Esophagus squamous epithelium (tissue), 4 donors: ENCODE measurements around the gene IGF2BP3.

Experiments
- POLR2A ChIP-seq, 4 donors: fragments of 450-650 bp; IDR thresholded peaks; one replicate each; pipeline ENCODE4 v1.6.1; 2017; ENCODE audit warnings: antibody characterized with exemption in 4 of 4, mild to moderate bottlenecking in 4 of 4, moderate library complexity in 3 of 4
- TF ChIP-seq, protein P1 (sequence below), 6 experiments: fragments of 450-650 bp in 4 of 6; fragments of 200-600 bp in 2 of 6; sonication (generic) in 2 of 6; IDR thresholded peaks; one replicate each; pipeline ENCODE4 v1.5.1; 2016 to 2019; ENCODE audit warnings: antibody characterized with exemption in 6 of 6, mild to moderate bottlenecking in 4 of 6, moderate library complexity in 4 of 6

DNA sequence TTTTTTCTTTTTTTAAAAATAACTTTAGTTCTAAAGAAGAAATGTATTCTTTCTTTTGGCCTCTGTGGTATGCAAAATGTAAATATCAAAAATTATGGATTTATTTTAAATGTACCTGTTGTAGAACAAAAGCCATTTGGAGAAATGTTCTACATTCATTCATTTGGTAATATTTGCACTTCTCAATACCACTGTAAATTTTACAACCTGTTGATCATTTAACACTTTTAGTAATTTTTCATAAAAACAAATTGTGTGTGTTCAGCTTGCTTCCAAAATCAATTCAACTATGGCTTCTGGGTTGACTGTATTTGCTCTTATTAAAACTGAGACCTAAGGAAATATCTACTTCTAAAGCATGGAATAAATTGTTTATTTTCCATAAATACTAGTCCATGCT is 2.3 kb upstream of the IGF2BP3 start:
- TF ChIP-seq, protein P1, sequence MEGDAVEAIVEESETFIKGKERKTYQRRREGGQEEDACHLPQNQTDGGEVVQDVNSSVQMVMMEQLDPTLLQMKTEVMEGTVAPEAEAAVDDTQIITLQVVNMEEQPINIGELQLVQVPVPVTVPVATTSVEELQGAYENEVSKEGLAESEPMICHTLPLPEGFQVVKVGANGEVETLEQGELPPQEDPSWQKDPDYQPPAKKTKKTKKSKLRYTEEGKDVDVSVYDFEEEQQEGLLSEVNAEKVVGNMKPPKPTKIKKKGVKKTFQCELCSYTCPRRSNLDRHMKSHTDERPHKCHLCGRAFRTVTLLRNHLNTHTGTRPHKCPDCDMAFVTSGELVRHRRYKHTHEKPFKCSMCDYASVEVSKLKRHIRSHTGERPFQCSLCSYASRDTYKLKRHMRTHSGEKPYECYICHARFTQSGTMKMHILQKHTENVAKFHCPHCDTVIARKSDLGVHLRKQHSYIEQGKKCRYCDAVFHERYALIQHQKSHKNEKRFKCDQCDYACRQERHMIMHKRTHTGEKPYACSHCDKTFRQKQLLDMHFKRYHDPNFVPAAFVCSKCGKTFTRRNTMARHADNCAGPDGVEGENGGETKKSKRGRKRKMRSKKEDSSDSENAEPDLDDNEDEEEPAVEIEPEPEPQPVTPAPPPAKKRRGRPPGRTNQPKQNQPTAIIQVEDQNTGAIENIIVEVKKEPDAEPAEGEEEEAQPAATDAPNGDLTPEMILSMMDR (IDR thresholded peaks at IDR 0.05) = no peak
- no peak for TF ChIP-seq POLR2A (IDR thresholded peaks at IDR 0.05)
